GM23248 (cell line): ENCODE results near the gene GP9. TPM values are rescaled to one million over a fixed set of nuclear protein-coding genes. Genes with fewer than 3 reads are reported as not detected.

Source experiments
- DNase-seq: peaks from one replicate; pipeline ENCODE4 v3.0.0-alpha.2; 2015
- H2AFZ ChIP-seq: fragments of 200-600 bp; sonication (generic); 2 replicates; pipeline ENCODE4 v1.6.1; 2016; ENCODE audit warnings: antibody characterized with exemption
- H3F3A ChIP-seq: fragments of 200-600 bp; sonication (generic); 2 replicates; pipeline ENCODE4 v1.6.1; 2016; ENCODE audit warnings: mild to moderate bottlenecking, antibody characterized with exemption, mixed run types; ENCODE audit not compliant: insufficient read depth
- H3K27ac ChIP-seq: fragments of 200-600 bp; sonication (generic); 2 replicates; pipeline ENCODE4 v1.5.1; 2016; ENCODE audit warnings: mild to moderate bottlenecking
- H3K27me3 ChIP-seq: fragments of 200-600 bp; sonication (generic); replicated peaks from 2 replicates; pipeline ENCODE4 v1.6.1; 2016; ENCODE audit warnings: mild to moderate bottlenecking; ENCODE audit not compliant: insufficient read depth
- H3K36me3 ChIP-seq: fragments of 200-600 bp; sonication (generic); 2 replicates; pipeline ENCODE4 v1.6.1; 2016; ENCODE audit warnings: low read depth, mild to moderate bottlenecking
- H3K4me1 ChIP-seq: fragments of 200-600 bp; sonication (generic); 2 replicates; pipeline ENCODE4 v1.6.1; 2016; ENCODE audit warnings: mild to moderate bottlenecking; ENCODE audit not compliant: insufficient read depth
- H3K4me2 ChIP-seq: fragments of 200-600 bp; sonication (generic); one replicate; pipeline ENCODE4 v1.6.1; 2016; ENCODE audit warnings: mild to moderate bottlenecking; ENCODE audit not compliant: unreplicated experiment
- H3K4me3 ChIP-seq: fragments of 200-600 bp; sonication (generic); 2 replicates; pipeline ENCODE4 v1.5.1; 2016; ENCODE audit warnings: mild to moderate bottlenecking
- H3K79me2 ChIP-seq: fragments of 200-600 bp; sonication (generic); 2 replicates; pipeline ENCODE4 v1.6.1; 2016; ENCODE audit warnings: mild to moderate bottlenecking; ENCODE audit not compliant: insufficient read depth
- H3K9ac ChIP-seq: fragments of 200-600 bp; sonication (generic); 2 replicates; pipeline ENCODE4 v1.6.1; 2016; ENCODE audit warnings: mild to moderate bottlenecking
- H3K9me2 ChIP-seq: fragments of 200-600 bp; sonication (generic); 2 replicates; pipeline ENCODE4 v1.6.1; 2016; ENCODE audit warnings: mixed run types, mild to moderate bottlenecking, moderate library complexity; ENCODE audit not compliant: insufficient read depth
- H3K9me3 ChIP-seq: fragments of 200-600 bp; sonication (generic); one replicate; pipeline ENCODE4 v1.6.1; 2017; ENCODE audit warnings: low read depth
- H4K20me1 ChIP-seq: fragments of 200-600 bp; sonication (generic); 2 replicates; pipeline ENCODE4 v1.6.0; 2016; ENCODE audit not compliant: insufficient read depth
- EZH2 ChIP-seq: fragments of 200-600 bp; sonication (generic); IDR thresholded peaks from 2 replicates; pipeline ENCODE4 v1.6.1; 2018; ENCODE audit warnings: antibody characterized with exemption, mild to moderate bottlenecking; ENCODE audit not compliant: insufficient read depth, poor library complexity, severe bottlenecking
- EZH2phosphoT487 ChIP-seq: fragments of 200-600 bp; sonication (generic); IDR thresholded peaks from 2 replicates; pipeline ENCODE4 v1.6.1; 2018; ENCODE audit warnings: antibody characterized with exemption, moderate library complexity, mild to moderate bottlenecking, low read depth; ENCODE audit not compliant: insufficient read depth
- WGBS, 2 experiments: methylation state at CpG; one replicate each; pipeline ENCODE4 v1.1.6; 2015 to 2017; ENCODE audit warnings: low lambda C conversion rate in 2 of 2, low coverage in 1 of 2; ENCODE audit errors: missing lambda C conversion rate in 2 of 2; 5-methylcytosine and 5-hydroxymethylcytosine counted together
- in situ Hi-C: fragments of 300-500 bp; cut with MboI; formaldehyde crosslinking; loops from 2 replicates; pipeline ENCODE4 v1.15.0; 2020
- polyA plus RNA-seq: library from polyadenylated mRNA; unstranded; fragments of >200 nt; fragmentation: Nextera tagmentation; extraction: Ambion mirVana; gene quantifications from 2 replicates; pipeline ENCODE4 v1.2.1, GENCODE V29; 2016
- total RNA-seq: library from RNA; depleted of rRNA; stranded (reverse); fragments of >200 nt; shearing (Covaris generic); gene quantifications from 2 replicates; pipeline ENCODE4 v1.2.3, GENCODE V29; 2014

Gene GP9
- total and polyA plus RNA-seq, 2 experiments from 2014 or later, result not detected

GRCh38 chr3:129033633-129034321 is 26.8 kb upstream of the GP9 start:
- no peak overlapping the region for H3K27ac ChIP-seq
- no peaks in the 10 kb centered on the region for H3F3A ChIP-seq
- TF ChIP-seq EZH2phosphoT487 (no peak), EZH2 (no peak)
- H3K4me2 ChIP-seq, result no peak overlapping the region
- in situ Hi-C loops, result no loop called here
- no peak overlapping the region for H2AFZ ChIP-seq
- no peak for DNase-seq
- H4K20me1 ChIP-seq, result no peaks in the 10 kb centered on the region
- H3K9me3 ChIP-seq, result no peaks in the 10 kb centered on the region
- H3K4me3 ChIP-seq, result no peak overlapping the region
- H3K36me3 ChIP-seq, result no peaks in the 10 kb centered on the region
- peaks cover 15% of the 10 kb centered on the region for H3K27me3 ChIP-seq
- no peaks in the 10 kb centered on the region for H3K4me1 ChIP-seq
- no peaks in the 10 kb centered on the region for H3K79me2 ChIP-seq
- WGBS, 2 experiments, result 67 to 71% methylated on average over 12 of the region's 12 CpGs
- no peaks in the 10 kb centered on the region for H3K9me2 ChIP-seq
- no peak overlapping the region for H3K9ac ChIP-seq

- no peaks in the 10 kb centered on the region for H4K20me1 ChIP-seq
- no peak overlapping the region for H2AFZ ChIP-seq
- H3K9me3 ChIP-seq, result no peaks in the 10 kb centered on the region
- no peak overlapping the region for H3K27ac ChIP-seq
- no peaks in the 10 kb centered on the region for H3K4me1 ChIP-seq
- H3K9ac ChIP-seq, result no peak overlapping the region
- DNase-seq, result no peak
- H3K9me2 ChIP-seq, result no peaks in the 10 kb centered on the region
- H3F3A ChIP-seq, result no peaks in the 10 kb centered on the region
- H3K36me3 ChIP-seq, result no peaks in the 10 kb centered on the region
- 75 to 81% methylated on average over 6 of the region's 6 CpGs for WGBS, 2 experiments
- no peaks in the 10 kb centered on the region for H3K79me2 ChIP-seq
- in situ Hi-C loops, result no loop called here
- H3K27me3 ChIP-seq, result peaks cover 18% of the 10 kb centered on the region
- no peak for TF ChIP-seq EZH2phosphoT487
- TF ChIP-seq EZH2, result no peak
- H3K4me2 ChIP-seq, result no peak overlapping the region
- H3K4me3 ChIP-seq, result no peak overlapping the region
Measured at GRCh38 chr3:129034642-129035041, 25.9 kb upstream of the GP9 start.

GRCh38 chr3:129035360-129036221 is 25.0 kb upstream of the GP9 start:
- WGBS, 2 experiments, result 77 to 85% methylated on average over 11 of the region's 11 CpGs
- Histone ChIP-seq H3K4me1 (no peaks in the 10 kb centered on the region), H3K9ac (no peak overlapping the region), H3K36me3 (no peaks in the 10 kb centered on the region), H3F3A (no peaks in the 10 kb centered on the region), H3K4me2 (no peak overlapping the region), H3K9me3 (no peaks in the 10 kb centered on the region), H4K20me1 (no peaks in the 10 kb centered on the region), H3K27me3 (peaks cover 18% of the 10 kb centered on the region), H3K27ac (no peak overlapping the region), H2AFZ (no peak overlapping the region), H3K4me3 (no peak overlapping the region), H3K9me2 (no peaks in the 10 kb centered on the region), H3K79me2 (no peaks in the 10 kb centered on the region)
- TF ChIP-seq EZH2, result no peak
- in situ Hi-C loops, result no loop called here
- no peak for DNase-seq

- Histone ChIP-seq H3K9ac (no peak overlapping the region), H3K9me3 (no peaks in the 10 kb centered on the region), H3K27me3 (peaks cover 18% of the 10 kb centered on the region), H4K20me1 (no peaks in the 10 kb centered on the region), H3K4me2 (no peak overlapping the region), H3K27ac (no peak overlapping the region), H3K36me3 (no peaks in the 10 kb centered on the region), H3K79me2 (no peaks in the 10 kb centered on the region), H3F3A (no peaks in the 10 kb centered on the region), H3K9me2 (no peaks in the 10 kb centered on the region), H3K4me3 (no peak overlapping the region), H3K4me1 (no peaks in the 10 kb centered on the region), H2AFZ (no peak overlapping the region)
- DNase-seq, result no peak
- 52 to 53% methylated on average over 10 of the region's 10 CpGs for WGBS, 2 experiments
- TF ChIP-seq EZH2, result no peak
- no peak for TF ChIP-seq EZH2phosphoT487
- in situ Hi-C loops, result no loop called here
Measured at GRCh38 chr3:129036222-129037092, 24.1 kb upstream of the GP9 start.
